ENCODE results near the gene PLCH1.

GRCh38 chr3:155608228-155608920 lies 136.5 kb downstream of the PLCH1 start:
- TF ChIP-seq POLR2A (IDR thresholded peaks at IDR 0.05): no peak
- TF ChIP-seq CTCF (IDR thresholded peaks at IDR 0.05): no peak

Data from uterus (tissue), 2 donors.